GM19324 (cell line): Measurements from ENCODE around the gene KLHL36.

Experiments
- ATAC-seq: cut with Tn5 transposase; IDR thresholded peaks from one replicate; pipeline ENCODE4 v1.9.1; 2021; ENCODE audit warnings: mild to moderate bottlenecking, moderate library complexity; ENCODE audit not compliant: unreplicated experiment, low FRiP score

KLHL36 gene

DNA sequence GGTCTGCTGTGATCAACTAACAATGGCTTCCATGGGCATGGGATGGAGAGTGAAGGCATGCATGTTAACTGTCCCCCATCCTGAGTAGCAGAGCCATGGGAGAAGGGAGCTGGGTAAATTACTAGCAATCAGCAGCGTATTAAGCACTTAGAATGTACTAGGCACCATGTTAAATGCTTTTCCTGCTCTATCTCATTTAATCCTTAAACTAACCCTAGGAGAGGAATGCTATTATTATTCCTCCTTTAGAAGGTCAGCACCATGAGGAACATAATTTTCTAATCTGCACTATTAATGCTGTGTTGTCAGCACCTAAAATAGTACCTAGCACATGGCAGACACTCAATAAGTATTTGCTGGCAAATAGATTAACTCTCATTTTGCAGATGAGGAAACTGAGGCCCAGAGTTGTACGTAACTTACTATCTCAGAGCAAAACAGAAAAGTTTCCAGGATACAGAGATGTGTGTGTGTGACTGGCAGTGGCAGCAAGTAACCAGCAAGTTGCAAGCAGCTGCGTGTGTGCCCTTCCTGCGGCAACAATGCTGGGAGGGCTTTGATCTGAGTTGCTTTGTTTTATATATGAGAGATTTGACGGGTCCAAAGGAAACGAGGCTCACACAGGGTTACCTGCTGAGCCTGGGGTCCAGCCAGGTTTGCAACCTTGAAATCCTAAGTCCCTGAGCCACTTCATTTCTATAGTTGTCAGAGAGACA, 6.5 kb upstream of the KLHL36 start:
- no peak for ATAC-seq

DNA sequence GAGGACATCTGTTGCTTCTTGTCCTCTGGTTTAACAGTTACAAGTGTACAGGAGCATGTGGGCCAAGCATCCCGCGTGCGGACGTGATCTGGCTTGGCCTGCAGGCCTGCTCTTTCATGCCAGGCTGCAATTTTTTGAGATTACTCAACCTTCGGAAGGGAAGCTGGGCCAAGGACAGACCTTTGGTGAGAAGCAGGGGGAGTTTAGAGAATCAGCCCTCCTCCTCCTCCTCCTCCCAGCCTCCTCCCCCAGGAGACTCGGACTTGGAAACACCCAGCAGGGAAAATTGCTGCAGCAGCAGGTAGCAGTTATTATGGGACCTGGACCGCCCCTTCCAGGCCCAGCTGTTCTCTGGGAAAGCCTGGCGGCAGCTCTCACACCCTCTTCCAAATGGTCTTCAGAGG, 5.1 kb upstream of the KLHL36 start:
- ATAC-seq, result no peak

DNA sequence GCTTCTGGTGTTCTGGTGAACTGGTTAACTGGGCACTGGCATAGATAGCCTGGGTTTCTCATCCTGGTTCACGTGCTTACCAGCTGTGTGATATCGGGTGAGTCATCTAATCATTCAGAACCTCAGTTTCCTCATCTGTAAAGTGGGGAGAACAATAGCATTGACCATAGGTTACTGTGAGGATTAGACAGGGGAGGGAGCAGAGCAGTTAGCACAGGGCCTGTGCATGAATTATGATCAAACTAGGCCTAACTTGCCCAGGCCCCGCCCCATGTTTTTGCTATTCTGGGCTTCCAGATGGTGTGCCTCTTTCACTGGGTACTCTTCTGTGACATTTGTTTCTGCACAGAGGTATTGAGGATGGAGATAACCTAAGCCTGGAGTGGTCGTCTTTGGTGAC, 4.6 kb upstream of the KLHL36 start:
- ATAC-seq, result no peak

GRCh38 chr16:84648595-84649510, 542 bp downstream of the KLHL36 start:
- ATAC-seq, result peak; percentile 70

GRCh38 chr16:84649511-84649861, 1.2 kb downstream of the KLHL36 start:
- ATAC-seq, result no peak

GRCh38 chr16:84650062-84650991, 2.0 kb downstream of the KLHL36 start:
- no peak for ATAC-seq

DNA sequence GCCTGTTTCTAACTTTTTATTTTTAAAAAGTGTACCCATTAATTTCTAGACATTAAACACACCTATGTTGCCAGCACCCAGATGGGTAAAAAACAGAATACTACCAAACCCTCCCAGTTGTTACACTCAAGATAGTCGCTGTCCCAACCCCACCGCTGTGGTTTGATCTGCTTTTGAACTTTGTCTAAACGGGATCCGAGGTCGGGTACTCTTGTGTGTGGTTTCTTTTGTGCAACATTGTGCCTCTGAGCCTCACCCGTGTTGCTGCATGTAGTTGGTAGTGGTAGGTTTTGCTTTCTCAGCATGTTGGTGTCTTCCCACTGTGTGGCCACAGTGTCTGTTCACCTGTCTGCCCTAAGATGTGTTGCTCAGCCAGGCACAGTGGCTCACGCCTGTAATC, 4.3 kb downstream of the KLHL36 start:
- ATAC-seq, result no peak

DNA sequence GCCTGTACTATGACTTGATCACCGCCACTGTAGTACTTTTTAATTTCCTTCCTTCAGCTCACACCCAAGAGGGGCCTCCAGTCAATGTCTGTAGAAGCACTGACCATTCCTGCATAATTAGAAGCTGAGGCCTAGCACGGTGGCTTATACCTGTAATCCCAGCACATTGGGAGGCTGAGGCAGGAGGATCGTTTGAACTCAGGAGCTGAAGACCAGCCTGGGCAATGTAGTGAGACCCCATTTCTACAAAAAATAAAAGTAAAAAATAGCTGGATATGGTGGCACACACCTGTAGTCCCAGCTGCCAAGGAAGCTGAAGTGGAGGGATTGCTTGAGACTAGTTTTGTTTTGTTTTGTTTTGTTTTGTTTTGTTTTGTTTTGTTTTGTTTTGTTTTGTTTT, 5.9 kb downstream of the KLHL36 start:
- ATAC-seq, result no peak

- no peak for ATAC-seq
Measured at GRCh38 chr16:84654998-84655397, 6.7 kb downstream of the KLHL36 start.

DNA sequence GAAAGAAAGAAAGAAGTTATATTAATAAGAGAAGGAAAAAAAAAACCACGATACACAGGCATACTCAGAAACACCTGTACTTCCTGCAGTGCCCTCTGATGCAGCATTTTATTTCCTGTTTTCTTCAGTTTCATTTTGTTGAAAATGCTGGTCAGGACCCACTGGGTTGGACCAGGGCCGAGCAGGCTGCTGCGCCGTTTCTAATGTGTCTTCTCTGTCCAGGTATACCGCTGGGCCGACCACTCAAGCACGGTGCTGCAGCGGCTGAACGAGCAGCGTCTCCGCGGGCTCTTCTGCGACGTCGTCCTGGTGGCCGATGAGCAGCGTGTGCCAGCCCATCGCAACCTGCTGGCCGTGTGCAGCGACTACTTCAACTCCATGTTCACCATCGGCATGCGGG, 8.3 kb downstream of the KLHL36 start:
- no peak for ATAC-seq

GRCh38 chr16:84657229-84657837, 9.0 kb downstream of the KLHL36 start:
- no peak for ATAC-seq

- ATAC-seq, result no peak
Measured at GRCh38 chr16:84658690-84659089, 10.4 kb downstream of the KLHL36 start.

GRCh38 chr16:84659656-84660300, 11.5 kb downstream of the KLHL36 start:
- no peak for ATAC-seq

DNA sequence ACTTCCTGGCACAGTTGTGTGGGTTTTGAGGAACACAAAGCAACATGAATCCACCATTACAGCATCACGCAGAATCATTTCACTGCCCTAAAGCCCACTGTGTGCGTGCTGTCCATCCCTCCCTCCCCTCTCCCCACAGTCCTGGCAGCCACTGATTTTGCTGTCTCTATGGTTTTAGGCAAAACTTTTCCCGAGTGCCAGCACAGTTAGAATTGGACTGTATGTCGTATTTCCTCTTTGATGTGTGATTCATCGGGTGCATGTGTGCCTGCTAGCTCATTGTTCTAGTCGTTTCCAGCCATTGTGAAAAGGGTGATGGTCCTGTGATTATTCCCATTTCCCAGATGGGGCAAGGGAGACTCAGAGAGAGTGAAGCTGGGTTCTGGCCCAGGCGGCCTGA, 12.7 kb downstream of the KLHL36 start:
- no peak for ATAC-seq

GRCh38 chr16:84661418-84662060, 13.2 kb downstream of the KLHL36 start:
- ATAC-seq, result no peak

DNA sequence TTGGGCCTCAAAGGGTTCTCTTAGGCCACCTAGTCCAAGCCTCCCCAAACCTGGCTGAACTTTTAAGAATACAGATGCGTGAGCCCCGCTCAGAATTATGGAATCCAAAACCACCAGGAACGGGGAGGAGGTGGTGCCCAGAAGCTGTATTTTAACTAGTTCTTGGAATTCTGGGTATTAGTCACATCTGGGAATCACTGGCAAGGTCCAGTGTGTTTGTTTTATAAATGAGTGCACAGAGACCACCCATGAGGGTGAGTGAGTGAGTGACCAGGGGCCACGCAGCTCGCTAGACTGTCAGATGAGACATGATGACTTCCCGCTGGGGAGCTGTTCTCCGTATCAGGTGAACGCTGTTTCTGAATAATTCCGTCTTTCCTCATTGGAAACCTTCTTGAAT, 14.2 kb downstream of the KLHL36 start:
- ATAC-seq, result no peak

GRCh38 chr16:84663433-84664101, 15.3 kb downstream of the KLHL36 start:
- peak; percentile 74 for ATAC-seq

GRCh38 chr16:84665359-84665758, 17.0 kb downstream of the KLHL36 start:
- ATAC-seq, result no peak

- no peak for ATAC-seq
Measured at GRCh38 chr16:84665843-84666242, 17.5 kb downstream of the KLHL36 start.
